ENCODE measurements around the gene DRC3.

The DRC3 gene

DNA sequence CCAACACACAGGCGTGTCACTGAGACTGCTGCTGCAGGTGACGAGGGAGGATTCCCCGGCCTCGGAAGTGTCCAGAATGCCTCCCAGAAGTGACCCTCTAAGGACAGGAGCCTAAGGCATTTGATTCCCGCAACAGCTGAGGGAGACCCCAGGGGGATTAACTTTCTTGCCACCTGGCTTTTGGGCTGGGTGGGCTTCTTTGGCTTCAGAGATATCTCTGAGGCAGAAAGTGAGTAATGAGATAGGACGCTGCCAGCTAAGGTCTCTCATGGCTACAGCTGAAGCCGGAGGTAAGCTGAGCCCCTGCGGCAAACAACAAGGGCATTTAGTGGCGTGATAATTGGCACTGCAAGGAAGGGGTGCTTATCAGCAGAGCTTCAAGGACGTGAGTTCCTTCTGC is 17.0 kb downstream of the DRC3 start:
- Histone ChIP-seq H3K27me3 (replicated peaks; ENCODE audit: insufficient read depth, low read length) (no peaks in the 10 kb centered on the region), H3F3A (ENCODE audit: insufficient read depth, low read length) (no peaks in the 10 kb centered on the region), H3K9me2 (replicated peaks; ENCODE audit: insufficient read depth, low read length) (no peaks in the 10 kb centered on the region), H3K4me3 (ENCODE audit: low read length) (no peak overlapping the region), H2AFZ (ENCODE audit: low read length) (no peak overlapping the region), H3K27ac (ENCODE audit: low read length) (no peak overlapping the region), H3K9ac (ENCODE audit: low read length) (no peak overlapping the region), H4K20me1 (ENCODE audit: insufficient read depth, low read length) (no peaks in the 10 kb centered on the region), H3K4me1 (ENCODE audit: low read length) (no peaks in the 10 kb centered on the region), H3K4me2 (ENCODE audit: low read depth, low read length) (no peak overlapping the region), H3K79me2 (ENCODE audit: low read length) (no peaks in the 10 kb centered on the region), H3K9me3 (replicated peaks; ENCODE audit: insufficient read depth, low read length) (no peaks in the 10 kb centered on the region), H3K36me3 (replicated peaks; ENCODE audit: insufficient read depth, low read length) (no peaks in the 10 kb centered on the region)
- DNase-seq, result no peak
- TF ChIP-seq EZH2 (optimal IDR thresholded peaks at IDR 0.05; ENCODE audit: low read depth, low read length) (no peak), EZH2phosphoT487 (IDR thresholded peaks at IDR 0.05; ENCODE audit: low read length) (no peak)
- TF ChIP-seq, protein P1, sequence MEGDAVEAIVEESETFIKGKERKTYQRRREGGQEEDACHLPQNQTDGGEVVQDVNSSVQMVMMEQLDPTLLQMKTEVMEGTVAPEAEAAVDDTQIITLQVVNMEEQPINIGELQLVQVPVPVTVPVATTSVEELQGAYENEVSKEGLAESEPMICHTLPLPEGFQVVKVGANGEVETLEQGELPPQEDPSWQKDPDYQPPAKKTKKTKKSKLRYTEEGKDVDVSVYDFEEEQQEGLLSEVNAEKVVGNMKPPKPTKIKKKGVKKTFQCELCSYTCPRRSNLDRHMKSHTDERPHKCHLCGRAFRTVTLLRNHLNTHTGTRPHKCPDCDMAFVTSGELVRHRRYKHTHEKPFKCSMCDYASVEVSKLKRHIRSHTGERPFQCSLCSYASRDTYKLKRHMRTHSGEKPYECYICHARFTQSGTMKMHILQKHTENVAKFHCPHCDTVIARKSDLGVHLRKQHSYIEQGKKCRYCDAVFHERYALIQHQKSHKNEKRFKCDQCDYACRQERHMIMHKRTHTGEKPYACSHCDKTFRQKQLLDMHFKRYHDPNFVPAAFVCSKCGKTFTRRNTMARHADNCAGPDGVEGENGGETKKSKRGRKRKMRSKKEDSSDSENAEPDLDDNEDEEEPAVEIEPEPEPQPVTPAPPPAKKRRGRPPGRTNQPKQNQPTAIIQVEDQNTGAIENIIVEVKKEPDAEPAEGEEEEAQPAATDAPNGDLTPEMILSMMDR (IDR thresholded peaks at IDR 0.05; ENCODE audit: low read length), result no peak

GRCh38 chr17:17990282-17990681 is 17.6 kb downstream of the DRC3 start:
- Histone ChIP-seq H3F3A (ENCODE audit: insufficient read depth, low read length) (no peaks in the 10 kb centered on the region), H3K36me3 (replicated peaks; ENCODE audit: insufficient read depth, low read length) (no peaks in the 10 kb centered on the region), H3K79me2 (ENCODE audit: low read length) (no peaks in the 10 kb centered on the region), H3K9ac (ENCODE audit: low read length) (no peak overlapping the region), H3K27ac (ENCODE audit: low read length) (no peak overlapping the region), H4K20me1 (ENCODE audit: insufficient read depth, low read length) (no peaks in the 10 kb centered on the region), H3K9me2 (replicated peaks; ENCODE audit: insufficient read depth, low read length) (no peaks in the 10 kb centered on the region), H2AFZ (ENCODE audit: low read length) (no peak overlapping the region), H3K9me3 (replicated peaks; ENCODE audit: insufficient read depth, low read length) (no peaks in the 10 kb centered on the region), H3K27me3 (replicated peaks; ENCODE audit: insufficient read depth, low read length) (no peaks in the 10 kb centered on the region), H3K4me3 (ENCODE audit: low read length) (no peak overlapping the region), H3K4me2 (ENCODE audit: low read depth, low read length) (no peak overlapping the region), H3K4me1 (ENCODE audit: low read length) (no peaks in the 10 kb centered on the region)
- DNase-seq, result no peak
- no peak for TF ChIP-seq EZH2phosphoT487 (IDR thresholded peaks at IDR 0.05; ENCODE audit: low read length)
- TF ChIP-seq EZH2 (optimal IDR thresholded peaks at IDR 0.05; ENCODE audit: low read depth, low read length), result no peak
- TF ChIP-seq, protein P1 (IDR thresholded peaks at IDR 0.05; ENCODE audit: low read length), result no peak

GRCh38 chr17:17993366-17993765 is 20.7 kb downstream of the DRC3 start:
- H3K9ac ChIP-seq (ENCODE audit: low read length), result no peak overlapping the region
- H3K4me3 ChIP-seq (ENCODE audit: low read length), result no peak overlapping the region
- H3F3A ChIP-seq (ENCODE audit: insufficient read depth, low read length), result no peaks in the 10 kb centered on the region
- no peaks in the 10 kb centered on the region for H3K27me3 ChIP-seq (replicated peaks; ENCODE audit: insufficient read depth, low read length)
- no peak overlapping the region for H3K4me2 ChIP-seq (ENCODE audit: low read depth, low read length)
- H3K9me3 ChIP-seq (replicated peaks; ENCODE audit: insufficient read depth, low read length), result no peaks in the 10 kb centered on the region
- no peak overlapping the region for H2AFZ ChIP-seq (ENCODE audit: low read length)
- no peaks in the 10 kb centered on the region for H4K20me1 ChIP-seq (ENCODE audit: insufficient read depth, low read length)
- TF ChIP-seq EZH2 (optimal IDR thresholded peaks at IDR 0.05; ENCODE audit: low read depth, low read length) (no peak), EZH2phosphoT487 (IDR thresholded peaks at IDR 0.05; ENCODE audit: low read length) (no peak)
- no peak overlapping the region for H3K27ac ChIP-seq (ENCODE audit: low read length)
- H3K9me2 ChIP-seq (replicated peaks; ENCODE audit: insufficient read depth, low read length), result no peaks in the 10 kb centered on the region
- no peaks in the 10 kb centered on the region for H3K4me1 ChIP-seq (ENCODE audit: low read length)
- H3K79me2 ChIP-seq (ENCODE audit: low read length), result no peaks in the 10 kb centered on the region
- H3K36me3 ChIP-seq (replicated peaks; ENCODE audit: insufficient read depth, low read length), result no peaks in the 10 kb centered on the region
- no peak for DNase-seq

GRCh38 chr17:17993852-17994251 is 21.2 kb downstream of the DRC3 start:
- no peaks in the 10 kb centered on the region for H3K4me1 ChIP-seq (ENCODE audit: low read length)
- H3K4me3 ChIP-seq (ENCODE audit: low read length), result no peak overlapping the region
- no peaks in the 10 kb centered on the region for H3K36me3 ChIP-seq (replicated peaks; ENCODE audit: insufficient read depth, low read length)
- H3K27ac ChIP-seq (ENCODE audit: low read length), result no peak overlapping the region
- DNase-seq, result no peak
- no peaks in the 10 kb centered on the region for H3K9me2 ChIP-seq (replicated peaks; ENCODE audit: insufficient read depth, low read length)
- no peaks in the 10 kb centered on the region for H3K27me3 ChIP-seq (replicated peaks; ENCODE audit: insufficient read depth, low read length)
- no peaks in the 10 kb centered on the region for H3K79me2 ChIP-seq (ENCODE audit: low read length)
- no peak overlapping the region for H2AFZ ChIP-seq (ENCODE audit: low read length)
- TF ChIP-seq, protein P1 (IDR thresholded peaks at IDR 0.05; ENCODE audit: low read length), result no peak
- TF ChIP-seq EZH2 (optimal IDR thresholded peaks at IDR 0.05; ENCODE audit: low read depth, low read length), result no peak
- TF ChIP-seq EZH2phosphoT487 (IDR thresholded peaks at IDR 0.05; ENCODE audit: low read length), result no peak
- H3K4me2 ChIP-seq (ENCODE audit: low read depth, low read length), result no peak overlapping the region
- H3K9ac ChIP-seq (ENCODE audit: low read length), result no peak overlapping the region
- H3K9me3 ChIP-seq (replicated peaks; ENCODE audit: insufficient read depth, low read length), result no peaks in the 10 kb centered on the region
- no peaks in the 10 kb centered on the region for H3F3A ChIP-seq (ENCODE audit: insufficient read depth, low read length)
- no peaks in the 10 kb centered on the region for H4K20me1 ChIP-seq (ENCODE audit: insufficient read depth, low read length)
